AG04449 (cell line): ENCODE results near the gene BMP7.
"Not testable (repeated sequence)": the region's sequence is repeated elsewhere in the genome, so short reads cannot be mapped to it uniquely, and the experiment has no call there.

Experiments used
- CTCF ChIA-PET: fragments of 350-600 bp; formaldehyde crosslinking; extraction: SDS; loops from one replicate; lab custom pipeline; 2021; ENCODE audit warnings: antibody characterized with exemption; lab: Yijun Ruan, JAX
- POLR2A ChIA-PET: fragments of 400-600, 350-600 bp; formaldehyde crosslinking; extraction: SDS; loops from one replicate; lab custom pipeline; 2020; ENCODE audit warnings: antibody characterized with exemption, inconsistent platforms; lab: Yijun Ruan, JAX
- DNase-seq: peaks from one replicate; pipeline ENCODE4 v3.0.0-alpha.2; 2010; ENCODE audit warnings: low read depth, low spot score
- H3K4me3 ChIP-seq: 2 replicates; pipeline ENCODE4 v1.5.1; 2011; ENCODE audit warnings: low read depth, mild to moderate bottlenecking, control low read depth, low read length
- TF ChIP-seq, protein P1 (sequence below): IDR thresholded peaks from one replicate; pipeline ENCODE4 v1.5.1; 2011; ENCODE audit warnings: mild to moderate bottlenecking, moderate library complexity, low read length, control low read depth, inconsistent platforms; ENCODE audit not compliant: insufficient read depth; ENCODE audit errors: missing control alignments

The BMP7 gene

DNA sequence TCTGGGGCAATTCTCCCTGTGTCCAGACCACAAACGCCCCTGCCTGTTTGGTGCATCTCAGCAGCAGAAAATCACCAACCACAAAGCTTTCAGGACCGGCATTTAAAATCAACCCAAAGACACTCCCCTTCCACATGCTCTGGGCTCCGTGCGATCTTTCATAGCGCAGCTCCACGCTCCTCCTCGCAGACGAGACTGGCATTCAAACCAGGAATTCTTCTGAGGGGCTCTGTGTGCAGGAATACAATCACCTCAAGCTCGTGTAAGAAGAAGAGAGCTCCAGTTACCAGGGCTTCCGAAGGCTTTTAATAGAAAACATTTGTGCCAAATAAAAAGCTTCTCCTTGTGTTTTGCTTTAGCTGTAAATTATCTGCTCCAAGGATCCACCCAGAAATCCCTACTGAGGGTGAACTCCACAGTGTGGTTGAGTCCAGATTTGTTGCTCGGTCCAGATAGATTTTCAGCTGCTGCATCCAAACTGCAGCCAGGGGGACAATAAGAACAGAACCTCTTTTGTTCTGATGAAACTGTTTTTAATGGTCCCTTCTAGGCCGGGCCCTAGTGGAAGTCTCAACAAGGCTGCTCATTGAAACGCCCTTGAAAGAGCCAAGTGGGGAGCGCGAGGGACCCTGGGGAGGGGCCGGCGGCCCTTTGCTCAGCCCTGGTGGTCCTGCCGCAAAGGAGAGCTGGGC lies 16.4 kb upstream of the BMP7 start:
- DNase-seq: no peak
- H3K4me3 ChIP-seq: no peak overlapping the region
- TF ChIP-seq, protein P1, sequence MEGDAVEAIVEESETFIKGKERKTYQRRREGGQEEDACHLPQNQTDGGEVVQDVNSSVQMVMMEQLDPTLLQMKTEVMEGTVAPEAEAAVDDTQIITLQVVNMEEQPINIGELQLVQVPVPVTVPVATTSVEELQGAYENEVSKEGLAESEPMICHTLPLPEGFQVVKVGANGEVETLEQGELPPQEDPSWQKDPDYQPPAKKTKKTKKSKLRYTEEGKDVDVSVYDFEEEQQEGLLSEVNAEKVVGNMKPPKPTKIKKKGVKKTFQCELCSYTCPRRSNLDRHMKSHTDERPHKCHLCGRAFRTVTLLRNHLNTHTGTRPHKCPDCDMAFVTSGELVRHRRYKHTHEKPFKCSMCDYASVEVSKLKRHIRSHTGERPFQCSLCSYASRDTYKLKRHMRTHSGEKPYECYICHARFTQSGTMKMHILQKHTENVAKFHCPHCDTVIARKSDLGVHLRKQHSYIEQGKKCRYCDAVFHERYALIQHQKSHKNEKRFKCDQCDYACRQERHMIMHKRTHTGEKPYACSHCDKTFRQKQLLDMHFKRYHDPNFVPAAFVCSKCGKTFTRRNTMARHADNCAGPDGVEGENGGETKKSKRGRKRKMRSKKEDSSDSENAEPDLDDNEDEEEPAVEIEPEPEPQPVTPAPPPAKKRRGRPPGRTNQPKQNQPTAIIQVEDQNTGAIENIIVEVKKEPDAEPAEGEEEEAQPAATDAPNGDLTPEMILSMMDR: no peak
- CTCF ChIA-PET: no interaction called here
- POLR2A ChIA-PET: no interaction called here

DNA sequence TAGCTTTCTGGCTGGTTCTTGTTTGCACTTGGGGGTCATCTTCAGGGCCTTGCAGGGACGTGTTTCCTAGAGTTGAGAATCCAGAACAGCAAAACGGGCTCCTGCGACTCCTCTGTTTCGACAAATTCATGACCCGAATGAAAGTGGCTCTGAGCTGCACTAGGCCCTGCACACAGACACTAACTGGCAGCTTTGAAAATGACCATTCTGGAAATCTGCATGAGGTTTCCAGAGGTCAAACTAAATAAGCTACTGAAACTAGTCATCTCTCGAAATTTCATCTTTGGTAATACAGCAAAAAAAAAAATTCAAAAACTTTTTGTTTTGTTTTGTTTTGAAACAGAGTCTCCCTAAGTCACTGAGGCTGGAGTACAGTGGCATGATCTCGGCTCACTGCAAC lies 15.5 kb upstream of the BMP7 start:
- ChIA-PET POLR2A (no interaction called here), CTCF (no interaction called here)
- TF ChIP-seq, protein P1: no peak
- DNase-seq: no peak
- H3K4me3 ChIP-seq: no peak overlapping the region

DNA sequence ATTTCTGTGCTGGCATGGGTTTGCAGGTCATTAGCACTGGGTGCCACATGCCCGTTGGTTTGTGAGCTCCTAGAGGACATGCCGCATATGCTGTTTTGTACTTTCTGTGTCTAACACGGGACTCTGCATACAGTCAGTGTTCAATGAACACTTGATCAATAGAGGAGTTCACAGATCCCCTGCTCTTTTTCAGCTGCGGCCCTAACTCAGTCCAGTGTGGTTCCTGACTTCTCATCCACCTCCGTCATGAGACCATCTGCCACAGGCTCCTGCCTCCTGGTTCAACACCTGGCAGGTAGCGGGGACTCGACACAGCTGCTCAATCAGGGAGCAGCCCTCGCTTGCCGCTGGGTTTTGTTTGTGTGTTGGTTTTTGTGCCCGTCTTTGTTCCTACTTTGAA lies 13.8 kb upstream of the BMP7 start:
- TF ChIP-seq, protein P1: no peak
- ChIA-PET POLR2A (no interaction called here), CTCF (no interaction called here)
- no peak overlapping the region for H3K4me3 ChIP-seq
- DNase-seq: no peak

DNA sequence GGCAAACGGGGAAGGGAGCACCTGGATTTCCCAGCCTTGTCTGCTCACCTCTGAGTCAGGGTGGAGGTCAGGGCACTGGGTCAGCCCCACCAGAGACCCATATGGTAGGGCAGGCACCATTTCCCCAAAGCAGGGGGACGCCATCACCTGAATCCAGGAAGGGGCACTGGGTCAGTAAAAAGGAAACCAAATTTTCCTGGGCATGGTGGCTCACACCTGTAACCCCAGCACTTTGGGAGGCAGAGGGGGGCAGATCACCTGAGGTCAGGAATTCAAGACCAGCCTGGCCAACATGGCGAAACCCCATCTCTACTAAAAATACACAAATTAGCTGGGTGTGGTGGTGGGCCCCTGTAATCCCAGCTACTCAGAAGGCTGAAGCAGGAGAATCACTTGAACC lies 13.1 kb upstream of the BMP7 start:
- DNase-seq, POLR2A ChIA-PET, CTCF ChIA-PET, H3K4me3 ChIP-seq: not testable (repeated sequence)

DNA sequence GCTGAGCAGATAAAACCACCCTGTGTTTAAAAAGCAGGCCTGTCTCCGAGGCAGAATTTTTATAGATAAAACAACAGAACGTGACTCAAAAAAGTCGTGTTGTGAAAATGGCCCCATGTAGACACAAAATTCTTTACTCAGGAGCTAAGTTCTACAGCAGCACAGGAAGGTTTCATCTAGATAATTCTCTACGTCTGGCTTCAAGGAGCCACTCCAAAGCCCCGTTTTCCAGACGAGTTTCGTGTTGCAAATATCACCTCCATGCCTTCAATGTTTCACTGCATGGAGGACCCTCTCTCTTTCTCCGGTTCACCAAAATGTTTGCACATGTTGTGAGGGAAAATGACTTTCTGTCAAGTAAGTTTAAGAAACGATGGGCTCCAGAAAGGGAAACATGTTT lies 12.0 kb upstream of the BMP7 start:
- POLR2A ChIA-PET: no interaction called here
- TF ChIP-seq, protein P1: no peak

DNA sequence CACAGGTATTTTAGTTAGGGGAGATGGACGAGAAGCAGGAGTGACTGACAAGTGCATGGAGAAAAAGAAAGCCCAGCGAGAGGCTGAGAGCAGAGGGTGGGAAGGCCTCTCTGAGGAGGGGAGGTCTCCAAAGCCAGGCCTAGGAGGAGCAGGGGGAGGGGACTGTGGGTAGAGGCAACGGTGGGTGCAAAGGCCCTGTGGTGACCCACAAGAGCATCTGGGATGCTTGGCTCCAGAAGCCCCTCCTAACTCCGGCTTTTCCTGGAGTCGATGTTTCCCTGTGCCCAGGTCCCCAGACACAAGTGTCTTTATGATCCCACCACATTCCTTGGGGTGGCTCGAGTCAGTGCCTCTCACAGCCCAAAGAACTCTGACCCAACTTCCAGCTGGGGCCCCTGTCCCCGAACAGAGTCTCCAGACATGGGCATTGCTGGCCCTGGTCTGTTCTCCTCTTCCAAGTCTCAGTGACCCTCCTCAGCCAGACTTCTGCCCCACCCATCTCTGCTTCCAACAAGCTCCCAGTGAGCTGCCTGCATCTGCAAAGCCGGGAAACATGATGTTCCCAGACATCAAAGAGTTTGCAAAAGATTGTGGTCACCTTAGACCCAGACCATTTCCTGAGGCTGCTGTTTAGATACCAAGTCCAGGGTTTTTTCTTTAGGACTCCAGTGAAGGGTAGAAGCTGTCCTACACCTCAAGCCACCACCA lies 11.1 kb upstream of the BMP7 start:
- H3K4me3 ChIP-seq: no peak overlapping the region
- DNase-seq: no peak
- CTCF ChIA-PET: no interaction called here
- TF ChIP-seq, protein P1: no peak
- POLR2A ChIA-PET: no interaction called here

More for the DNA sequence above, 12.0 kb upstream of the BMP7 start:
- no peak overlapping the region for H3K4me3 ChIP-seq
- CTCF ChIA-PET: no interaction called here
- no peak for DNase-seq
